Activated CD8-positive, alpha-beta memory T cell treated with anti-CD3 and anti-CD28 coated beads for 1 hour (primary cell): Measurements from ENCODE around the gene SH3BGRL2.
"Not testable (repeated sequence)": the region's sequence is repeated elsewhere in the genome, so short reads cannot be mapped to it uniquely, and the experiment has no call there.

ENCODE experiments used
- DNase-seq, 2 donors: peaks; one replicate each; pipeline ENCODE4 v3.0.0-alpha.2; 2020; ENCODE audit warnings: low read depth in 1 of 2; ENCODE audit errors: extremely low read depth in 1 of 2

SH3BGRL2 gene

GRCh38 chr6:79614326-79615305 is 16.5 kb upstream of the SH3BGRL2 start:
- DNase-seq = no peak

- DNase-seq = no peak
Observed at GRCh38 chr6:79617518-79617941, 13.6 kb upstream of the SH3BGRL2 start.

- not testable (repeated sequence) for DNase-seq
Observed at GRCh38 chr6:79618425-79618824, 12.7 kb upstream of the SH3BGRL2 start.

GRCh38 chr6:79621579-79621978 is 9.6 kb upstream of the SH3BGRL2 start:
- no peak for DNase-seq

- DNase-seq = no peak
Observed at GRCh38 chr6:79622364-79622763, 8.8 kb upstream of the SH3BGRL2 start.

GRCh38 chr6:79623106-79623505 is 8.0 kb upstream of the SH3BGRL2 start:
- no peak for DNase-seq

- no peak for DNase-seq
Observed at GRCh38 chr6:79625746-79626145, 5.4 kb upstream of the SH3BGRL2 start.

GRCh38 chr6:79626811-79627210 is 4.3 kb upstream of the SH3BGRL2 start:
- no peak for DNase-seq

- DNase-seq = no peak
Observed at GRCh38 chr6:79627422-79627821, 3.7 kb upstream of the SH3BGRL2 start.

GRCh38 chr6:79628466-79629288 is 2.5 kb upstream of the SH3BGRL2 start:
- DNase-seq = no peak

- no peak for DNase-seq
Observed at GRCh38 chr6:79630380-79630882, 698 bp upstream of the SH3BGRL2 start.

- no peak for DNase-seq
Observed at GRCh38 chr6:79631693-79632172, 604 bp downstream of the SH3BGRL2 start.

- no peak for DNase-seq
Observed at GRCh38 chr6:79632580-79632979, 1.5 kb downstream of the SH3BGRL2 start.

GRCh38 chr6:79634491-79635231 is 3.5 kb downstream of the SH3BGRL2 start:
- DNase-seq = no peak

GRCh38 chr6:79635232-79635543 is 4.1 kb downstream of the SH3BGRL2 start:
- DNase-seq = no peak

GRCh38 chr6:79636673-79637072 is 5.5 kb downstream of the SH3BGRL2 start:
- DNase-seq = no peak

GRCh38 chr6:79640146-79641111 is 9.3 kb downstream of the SH3BGRL2 start:
- DNase-seq = no peak

GRCh38 chr6:79646006-79646405 is 14.9 kb downstream of the SH3BGRL2 start:
- DNase-seq = no peak

- no peak for DNase-seq
Observed at GRCh38 chr6:79646561-79646960, 15.4 kb downstream of the SH3BGRL2 start.

- DNase-seq = no peak
Observed at GRCh38 chr6:79647741-79648140, 16.6 kb downstream of the SH3BGRL2 start.
